ENCODE data around the gene COL4A4.

The COL4A4 gene

GRCh38 chr2:227013330-227013729 is 150.7 kb downstream of the COL4A4 start:
- H3K27ac ChIP-seq (ENCODE audit: extremely low read depth, low read depth, low read length): no peak overlapping the region
- H3K4me1 ChIP-seq (ENCODE audit: control insufficient read depth, insufficient read depth, low read length): no peaks in the 10 kb centered on the region
- H3K36me3 ChIP-seq (ENCODE audit: control insufficient read depth in 2 of 2, insufficient read depth in 1 of 2, low read length in 2 of 2): no peaks in the 10 kb centered on the region
- TF ChIP-seq ZBTB17 (tag by site-specific recombination; IDR thresholded peaks at IDR 0.05) (no peak), ZNF692 (tag by site-specific recombination; IDR thresholded peaks at IDR 0.05) (no peak), ZNF221 (tag by site-specific recombination; IDR thresholded peaks at IDR 0.05; ENCODE audit: borderline replicate concordance) (no peak), ZNF560 (tag by site-specific recombination; IDR thresholded peaks at IDR 0.05; ENCODE audit: borderline replicate concordance) (no peak), ZNF558 (tag by site-specific recombination; IDR thresholded peaks at IDR 0.05) (no peak), ZNF274 (IDR thresholded peaks at IDR 0.05; ENCODE audit: low read length) (no peak), ZNF274 (tag by site-specific recombination; IDR thresholded peaks at IDR 0.05; ENCODE audit: borderline replicate concordance) (no peak), ZNF121 (tag by site-specific recombination; IDR thresholded peaks at IDR 0.05) (no peak), PRDM1 (tag by site-specific recombination; IDR thresholded peaks at IDR 0.05) (no peak), ZNF561 (tag by site-specific recombination; IDR thresholded peaks at IDR 0.05; ENCODE audit: borderline replicate concordance) (no peak), ZNF169 (tag by site-specific recombination; IDR thresholded peaks at IDR 0.05) (no peak), ZNF544 (tag by site-specific recombination; IDR thresholded peaks at IDR 0.05) (no peak), ZNF10 (tag by site-specific recombination; IDR thresholded peaks at IDR 0.05) (no peak), ZNF302 (tag by site-specific recombination; IDR thresholded peaks at IDR 0.05; ENCODE audit: low read depth) (no peak), ZNF707 (tag by site-specific recombination; IDR thresholded peaks at IDR 0.05) (no peak)
- TF ChIP-seq, protein P1, sequence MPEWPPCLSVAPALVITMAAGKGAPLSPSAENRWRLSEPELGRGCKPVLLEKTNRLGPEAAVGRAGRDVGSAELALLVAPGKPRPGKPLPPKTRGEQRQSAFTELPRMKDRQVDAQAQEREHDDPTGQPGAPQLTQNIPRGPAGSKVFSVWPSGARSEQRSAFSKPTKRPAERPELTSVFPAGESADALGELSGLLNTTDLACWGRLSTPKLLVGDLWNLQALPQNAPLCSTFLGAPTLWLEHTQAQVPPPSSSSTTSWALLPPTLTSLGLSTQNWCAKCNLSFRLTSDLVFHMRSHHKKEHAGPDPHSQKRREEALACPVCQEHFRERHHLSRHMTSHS (tag by site-specific recombination; IDR thresholded peaks at IDR 0.05): no peak
- ChIA-PET POLR2A (no interaction called here), CTCF (interaction anchor here (1.1 kb wide), 1 partner anchor 19 kb away, joined by 3 read pairs; no protein-coding TSS in a partner anchor)
- no peaks in the 10 kb centered on the region for H3K9me3 ChIP-seq (ENCODE audit: control insufficient read depth, insufficient read depth, low read depth, low read length)
- no peak overlapping the region for H3K4me3 ChIP-seq (ENCODE audit: low read depth, low read length)

DNA sequence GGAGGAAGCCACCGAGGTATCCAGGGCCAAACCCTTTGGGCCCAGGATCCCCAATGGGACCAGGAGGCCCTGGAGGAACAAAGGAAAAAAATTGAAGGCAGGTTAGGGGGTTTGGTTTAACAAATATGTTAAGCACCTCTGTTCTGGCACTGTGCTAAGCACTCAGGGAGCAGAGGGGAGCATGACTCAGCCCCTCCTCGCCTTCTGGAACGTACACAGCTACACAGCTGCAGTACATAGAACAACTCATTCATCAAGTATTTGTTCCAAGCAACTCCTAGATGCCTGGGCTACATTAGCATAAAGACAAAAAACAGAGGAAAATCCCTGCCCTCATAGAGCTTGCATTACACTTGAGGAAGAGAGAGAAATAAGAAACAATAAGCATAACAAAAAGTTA is 153.6 kb downstream of the COL4A4 start:
- Histone ChIP-seq H3K27ac (ENCODE audit: extremely low read depth, low read depth, low read length) (no peak overlapping the region), H3K4me1 (ENCODE audit: control insufficient read depth, insufficient read depth, low read length) (no peaks in the 10 kb centered on the region), H3K9me3 (ENCODE audit: control insufficient read depth, insufficient read depth, low read depth, low read length) (no peaks in the 10 kb centered on the region), H3K4me3 (ENCODE audit: low read depth, low read length) (no peak overlapping the region), H3K36me3 (ENCODE audit: control insufficient read depth in 2 of 2, insufficient read depth in 1 of 2, low read length in 2 of 2) (no peaks in the 10 kb centered on the region)
- POLR2A ChIA-PET: no interaction called here
- CTCF ChIA-PET: interaction anchor here (0.6 kb wide), 1 partner anchor 96 kb away, joined by 3 read pairs; no protein-coding TSS in a partner anchor
- TF ChIP-seq ZBTB17 (tag by site-specific recombination; IDR thresholded peaks at IDR 0.05): no peak
- no peak for TF ChIP-seq MZF1 (tag by site-specific recombination; IDR thresholded peaks at IDR 0.05; ENCODE audit: borderline replicate concordance)
- TF ChIP-seq ZNF18 (tag by site-specific recombination; IDR thresholded peaks at IDR 0.05): no peak
- TF ChIP-seq ZNF26 (tag by site-specific recombination; IDR thresholded peaks at IDR 0.05): no peak
- TF ChIP-seq ZNF433 (tag by site-specific recombination; IDR thresholded peaks at IDR 0.05; ENCODE audit: low read depth): no peak
- TF ChIP-seq ZFP41 (tag by site-specific recombination; IDR thresholded peaks at IDR 0.05; ENCODE audit: borderline replicate concordance): no peak
- no peak for TF ChIP-seq ZNF202 (tag by site-specific recombination; IDR thresholded peaks at IDR 0.05; ENCODE audit: borderline replicate concordance)
- TF ChIP-seq ZSCAN30 (tag by site-specific recombination; IDR thresholded peaks at IDR 0.05): no peak
- no peak for TF ChIP-seq ZNF514 (tag by site-specific recombination; IDR thresholded peaks at IDR 0.05)
- no peak for TF ChIP-seq KLF16 (tag by site-specific recombination; IDR thresholded peaks at IDR 0.05)
- TF ChIP-seq ZNF585B (tag by site-specific recombination; IDR thresholded peaks at IDR 0.05): no peak
- no peak for TF ChIP-seq ZSCAN16 (tag by site-specific recombination; IDR thresholded peaks at IDR 0.05)
- TF ChIP-seq ZNF629 (tag by site-specific recombination; IDR thresholded peaks at IDR 0.05): no peak
- TF ChIP-seq ZNF473 (tag by site-specific recombination; IDR thresholded peaks at IDR 0.05): no peak
- no peak for TF ChIP-seq ZNF654 (tag by site-specific recombination; IDR thresholded peaks at IDR 0.05; ENCODE audit: low read depth)

All from HEK293 (cell line).